Stimulated activated CD4-positive, alpha-beta T cell treated with anti-CD3 and anti-CD28 coated beads, Interleukin-12 subunit alpha, Interleukin-12 subunit beta, amount 100 ng/mL, for 4 hours (primary cell): ENCODE results near the gene KCNH1.

ENCODE experiments used
- DNase-seq: peaks from one replicate; pipeline ENCODE4 v3.0.0-alpha.2; 2020

The KCNH1 gene

GRCh38 chr1:210629276-210629675 lies 504.7 kb downstream of the KCNH1 start:
- DNase-seq = no peak

- DNase-seq = no peak
These were observed 506.2 kb downstream of the KCNH1 start for GRCh38 chr1:210627755-210628154.
